GM19043 (cell line): ENCODE data around the gene PLEKHA6.

Experiments used
- ATAC-seq: cut with Tn5 transposase; IDR thresholded peaks from one replicate; pipeline ENCODE4 v1.9.1; 2021; ENCODE audit warnings: low read depth; ENCODE audit not compliant: unreplicated experiment

Gene PLEKHA6

GRCh38 chr1:204266504-204267034 is 93.2 kb downstream of the PLEKHA6 start:
- ATAC-seq = no peak

DNA sequence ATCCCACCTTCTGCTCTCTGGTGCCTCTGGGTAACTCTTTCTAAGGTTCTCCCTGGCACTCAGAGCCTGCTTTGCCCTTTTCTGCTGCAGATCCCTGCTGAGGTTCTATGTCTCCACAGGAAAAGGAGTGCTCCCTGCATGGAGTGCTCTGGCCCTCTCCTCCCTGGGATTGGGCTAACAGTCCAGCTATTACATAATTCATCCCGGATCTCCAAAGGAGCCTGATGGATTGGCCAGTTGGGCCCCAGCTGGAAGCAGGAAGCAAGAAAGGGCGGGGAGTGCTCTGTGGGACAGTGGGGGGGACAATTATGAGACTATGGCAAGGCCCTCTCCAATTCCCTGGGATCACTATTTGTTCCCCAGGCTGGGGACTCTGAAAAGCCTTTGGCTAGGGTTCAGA is 94.1 kb downstream of the PLEKHA6 start:
- no peak for ATAC-seq

- ATAC-seq = no peak
Observed at GRCh38 chr1:204264805-204265204, 94.9 kb downstream of the PLEKHA6 start.

GRCh38 chr1:204263254-204263910 is 96.3 kb downstream of the PLEKHA6 start:
- ATAC-seq = no peak

- no peak for ATAC-seq
Observed at GRCh38 chr1:204262506-204263253, 97.0 kb downstream of the PLEKHA6 start.

- ATAC-seq = no peak
Observed at GRCh38 chr1:204261746-204262505, 97.8 kb downstream of the PLEKHA6 start.

DNA sequence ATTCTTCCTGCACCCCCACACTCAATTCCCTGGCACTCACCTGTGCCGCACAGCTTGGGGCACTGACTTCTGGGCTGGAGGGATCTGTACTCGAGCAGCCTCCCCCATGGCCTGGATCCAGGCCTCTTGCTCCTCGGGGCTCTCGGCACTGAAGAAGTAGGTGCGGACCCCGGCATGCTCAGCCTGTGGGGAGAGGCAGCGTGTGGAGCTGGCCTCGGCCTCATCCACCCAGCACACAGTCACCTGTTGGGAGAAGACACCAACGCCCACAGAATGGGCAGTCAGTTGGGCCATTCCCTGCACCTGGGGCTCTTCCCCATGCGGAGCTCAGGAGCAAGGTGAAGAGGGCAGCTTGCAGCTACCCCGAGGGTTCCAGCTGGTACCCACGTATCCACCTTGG is 98.5 kb downstream of the PLEKHA6 start:
- no peak for ATAC-seq

DNA sequence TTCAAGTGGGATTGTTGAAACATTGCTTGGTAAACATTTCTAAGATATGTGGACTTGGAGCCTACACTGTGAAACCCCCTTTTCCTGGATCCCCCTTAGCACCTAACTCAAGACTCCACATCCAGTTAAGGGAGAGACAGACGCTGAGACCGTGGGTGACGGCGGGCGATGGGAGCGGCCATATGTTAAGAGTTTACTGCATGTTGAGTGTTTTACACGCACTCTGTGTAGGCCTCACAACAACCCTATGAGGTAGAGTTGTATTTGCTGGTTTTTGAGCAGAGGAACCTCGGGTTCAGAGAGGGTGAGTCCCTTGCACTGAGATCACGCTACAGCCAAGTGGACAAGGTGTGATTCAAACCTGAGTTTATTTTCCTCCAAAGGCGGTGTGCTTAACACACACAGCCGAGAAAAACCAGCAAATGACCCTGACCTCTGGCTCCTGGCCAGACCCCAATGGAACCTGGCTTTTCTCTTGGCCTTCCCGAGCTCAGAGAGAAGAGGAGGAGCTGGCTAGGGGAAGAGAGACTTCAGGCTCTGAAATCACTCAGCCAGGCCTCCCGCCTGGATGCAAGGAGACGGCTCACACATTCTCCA is 99.0 kb downstream of the PLEKHA6 start:
- no peak for ATAC-seq

GRCh38 chr1:204259782-204260181 is 99.9 kb downstream of the PLEKHA6 start:
- ATAC-seq = no peak

GRCh38 chr1:204259196-204259595 is 100.5 kb downstream of the PLEKHA6 start:
- no peak for ATAC-seq

GRCh38 chr1:204258213-204259115 is 101.3 kb downstream of the PLEKHA6 start:
- ATAC-seq = no peak

- ATAC-seq = no peak
Observed at GRCh38 chr1:204257446-204257845, 102.3 kb downstream of the PLEKHA6 start.

DNA sequence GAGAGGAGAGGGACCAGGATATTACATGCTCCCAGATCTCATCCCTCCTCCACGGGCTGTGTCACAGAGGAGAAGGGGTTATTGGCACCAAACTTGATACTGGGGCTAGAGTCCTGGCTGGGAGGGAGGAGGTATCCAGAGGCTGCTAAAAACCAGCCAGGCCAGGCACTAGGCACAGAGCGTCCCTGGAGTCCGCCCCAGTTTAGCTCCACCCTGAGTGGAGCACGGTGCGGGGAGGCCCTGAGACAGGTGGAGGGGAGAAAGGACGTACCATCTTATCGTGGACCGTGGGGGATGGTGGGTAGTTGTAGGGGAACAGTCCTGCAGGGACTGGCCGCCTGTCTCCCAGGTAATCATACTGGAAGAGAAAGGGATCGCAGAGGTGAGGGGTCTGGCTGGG is 103.2 kb downstream of the PLEKHA6 start:
- no peak for ATAC-seq

DNA sequence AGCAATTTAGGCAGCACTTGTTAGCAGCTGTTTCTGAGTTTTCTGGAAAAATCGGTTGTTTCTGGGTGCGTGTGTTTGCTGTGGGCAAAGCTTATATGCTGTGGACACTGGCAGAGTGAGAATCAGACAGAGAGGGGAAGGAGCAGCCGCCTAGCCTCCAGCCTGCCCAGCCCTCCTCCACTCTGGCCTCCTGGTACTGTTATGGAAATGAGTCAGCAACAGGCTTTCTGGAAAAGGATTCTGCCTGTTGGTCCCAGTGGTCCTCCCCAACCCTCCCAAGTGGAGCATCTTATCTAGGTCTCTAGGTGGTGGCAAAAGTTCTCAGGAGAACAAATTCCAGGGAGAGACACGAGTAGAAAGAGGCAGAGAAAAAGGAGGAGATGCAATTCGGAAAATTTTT is 103.8 kb downstream of the PLEKHA6 start:
- no peak for ATAC-seq

GRCh38 chr1:204255225-204255624 is 104.5 kb downstream of the PLEKHA6 start:
- no peak for ATAC-seq

DNA sequence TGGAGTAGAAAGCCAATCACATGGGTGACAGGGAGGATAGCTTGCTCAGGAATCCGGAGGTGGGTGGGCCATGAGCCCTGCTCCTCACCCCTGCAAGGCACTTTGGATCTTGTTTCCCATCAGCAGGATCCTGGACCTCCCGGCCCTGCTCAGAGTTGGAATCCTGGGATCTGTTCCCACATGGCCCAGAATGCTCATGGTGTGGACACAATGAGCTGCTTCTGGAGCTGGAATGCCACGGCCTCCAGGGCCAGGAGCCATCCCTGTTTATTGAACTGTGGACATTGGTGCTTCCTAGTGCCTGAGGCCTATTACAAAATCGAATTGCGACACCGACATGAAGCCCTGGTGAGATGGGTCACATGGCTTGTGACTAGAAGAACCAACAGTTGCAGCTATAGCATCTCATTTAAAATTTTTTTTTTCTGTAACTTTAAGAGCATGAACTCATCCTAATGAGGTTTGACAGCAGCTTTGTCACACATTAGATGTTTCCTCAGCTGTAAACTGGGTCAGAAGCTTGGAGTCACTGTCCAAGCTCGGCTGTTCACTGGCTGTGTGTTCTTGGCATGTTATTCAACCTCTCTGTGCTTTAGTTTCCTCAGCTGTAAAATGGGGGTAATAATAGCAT is 105.6 kb downstream of the PLEKHA6 start:
- no peak for ATAC-seq

DNA sequence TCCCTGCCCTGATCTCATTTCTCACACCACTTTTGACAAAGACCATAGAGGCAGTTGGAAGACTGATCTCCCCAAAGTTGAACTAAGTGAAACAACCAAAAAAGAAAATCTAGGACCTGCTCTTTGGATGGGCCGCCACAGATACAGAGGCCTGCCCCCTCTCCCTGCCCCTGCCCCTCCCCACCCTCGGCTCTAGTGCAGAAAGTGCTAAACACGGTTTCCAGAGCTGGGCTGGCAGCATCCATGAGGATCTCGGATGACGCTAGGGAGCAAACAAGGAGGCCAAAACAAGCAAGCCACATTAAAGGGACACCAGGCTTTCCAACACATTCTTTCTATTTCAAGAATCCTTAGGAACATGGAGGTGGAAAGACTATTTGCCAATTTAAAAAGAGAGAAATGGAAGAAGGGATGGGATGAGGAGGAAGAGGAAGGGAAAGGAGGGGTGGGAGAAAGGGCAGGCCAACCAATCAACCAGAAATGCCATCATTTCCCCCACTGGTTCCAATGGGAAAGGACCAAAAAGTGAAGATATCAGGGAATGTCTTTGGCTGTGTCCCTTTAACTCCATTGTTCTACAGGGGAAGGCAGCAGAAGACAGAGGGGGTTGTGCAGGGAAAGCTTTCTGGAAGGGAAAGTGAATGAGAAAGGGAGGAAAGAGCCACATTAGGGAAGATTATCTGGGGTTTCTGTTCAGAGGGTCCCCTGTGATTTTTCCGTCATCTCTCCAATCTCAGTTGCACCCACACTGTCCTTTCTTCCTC is 107.6 kb downstream of the PLEKHA6 start:
- ATAC-seq = no peak

- ATAC-seq = no peak
Observed at GRCh38 chr1:204251286-204251685, 108.4 kb downstream of the PLEKHA6 start.
